ENCODE measurements around the gene DPH1.

Gene DPH1

GRCh38 chr17:2084766-2085647, 55.1 kb downstream of the DPH1 start:
- no peak for DNase-seq

GRCh38 chr17:2085648-2085949, 55.6 kb downstream of the DPH1 start:
- DNase-seq = no peak

- DNase-seq = no peak
Observed at GRCh38 chr17:2086306-2086705, 56.4 kb downstream of the DPH1 start.

- DNase-seq = no peak
Observed at GRCh38 chr17:2087597-2088211, 57.8 kb downstream of the DPH1 start.

- no peak for DNase-seq
Observed at GRCh38 chr17:2089021-2089422, 59.1 kb downstream of the DPH1 start.

- DNase-seq = no peak
Observed at GRCh38 chr17:2090210-2090641, 60.3 kb downstream of the DPH1 start.

GRCh38 chr17:2090804-2091534, 61.0 kb downstream of the DPH1 start:
- no peak for DNase-seq

GRCh38 chr17:2092253-2092652, 62.3 kb downstream of the DPH1 start:
- no peak for DNase-seq

GRCh38 chr17:2093349-2093748, 63.4 kb downstream of the DPH1 start:
- DNase-seq = no peak

All from NCI-H1694 treated with DMSO at 0.1 percent for 48 hours (cell line).